Vagina (tissue), 2 donors: ENCODE results near the gene PTK6. TPM values are rescaled to one million over a fixed set of nuclear protein-coding genes. Genes with fewer than 3 reads are reported as not detected.

Source experiments
- DNase-seq, 2 donors: peaks; one replicate each; pipeline ENCODE4 v3.0.0-alpha.2; 2017; ENCODE audit errors: extremely low spot score in 2 of 2
- H3K27ac ChIP-seq: fragments of 200-600 bp; sonication (generic); one replicate; pipeline ENCODE4 v1.5.1; 2019
- H3K27me3 ChIP-seq: fragments of 200-600 bp; sonication (generic); one replicate; pipeline ENCODE4 v1.5.1; 2019
- H3K36me3 ChIP-seq, 2 donors: fragments of 200-600 bp; sonication (generic); one replicate each; pipeline ENCODE4 v1.5.1; 2017 to 2019
- H3K4me1 ChIP-seq: fragments of 200-600 bp; sonication (generic); one replicate; pipeline ENCODE4 v1.5.1; 2019
- H3K4me3 ChIP-seq, 2 donors: fragments of 200-600 bp; sonication (generic); 1 replicate in 1 of 2; 2 replicates in 1 of 2; pipeline ENCODE4 v1.5.1; 2016 to 2019
- H3K9me3 ChIP-seq: fragments of 200-600 bp; sonication (generic); one replicate; pipeline ENCODE4 v1.5.1; 2019
- POLR2A ChIP-seq, 2 donors: fragments of 450-650 bp; IDR thresholded peaks; one replicate each; pipeline ENCODE4 v1.6.1; 2017; ENCODE audit warnings: antibody characterized with exemption in 2 of 2, mild to moderate bottlenecking in 2 of 2, moderate library complexity in 2 of 2
- POLR2AphosphoS5 ChIP-seq, 2 donors: sonication (generic); formaldehyde crosslinking; IDR thresholded peaks; one replicate each; pipeline ENCODE4 v1.9.0; 2017; ENCODE audit warnings: antibody characterized with exemption in 2 of 2, mild to moderate bottlenecking in 2 of 2, low read depth in 1 of 2; ENCODE audit not compliant: insufficient read depth in 1 of 2
- intact Hi-C: fragments of 100-400 bp; cut with DNase I; formaldehyde crosslinking; loops from one replicate; pipeline ENCODE4 v1.15.1; 2023
- total RNA-seq: library from RNA; depleted of rRNA; stranded (reverse); fragments of >200 nt; gene quantifications from one replicate; pipeline ENCODE4 v1.2.3, GENCODE V29; 2016
- TF ChIP-seq, protein P1 (sequence below), 3 experiments: fragments of 450-650 bp in 2 of 3; fragments of 200-600 bp in 1 of 3; sonication (generic) in 1 of 3; IDR thresholded peaks; one replicate each; pipeline ENCODE4 v1.5.1; 2017 to 2019; ENCODE audit warnings: antibody characterized with exemption in 3 of 3, mild to moderate bottlenecking in 2 of 3, moderate library complexity in 2 of 3

The PTK6 gene
- total RNA-seq, 1 donor from 2014 or later, result 25.8 TPM

DNA sequence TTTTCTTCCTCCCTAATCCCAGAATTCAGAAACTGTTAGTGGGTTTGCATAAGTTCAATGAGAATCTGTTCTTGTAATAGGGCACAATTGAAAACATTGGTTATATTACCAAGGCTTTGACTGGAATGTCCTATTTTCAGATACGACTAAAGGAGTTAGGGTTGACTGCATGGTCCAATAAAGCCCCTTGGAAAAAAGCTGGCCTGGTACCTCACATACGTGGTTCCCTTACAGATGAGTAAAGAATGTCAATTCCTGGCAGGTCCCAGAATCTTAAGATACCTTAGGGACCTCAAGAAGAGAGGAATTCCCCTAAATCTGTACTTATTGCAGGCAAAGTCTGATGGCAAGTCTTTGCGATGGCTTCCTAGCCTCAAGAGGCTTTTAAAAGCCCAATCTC is 12.0 kb downstream of the PTK6 start:
- peaks cover 25% of the 10 kb centered on the region for H3K4me1 ChIP-seq
- no peak for TF ChIP-seq POLR2A (IDR thresholded peaks at IDR 0.05)
- no peak for TF ChIP-seq POLR2AphosphoS5 (IDR thresholded peaks at IDR 0.05; ENCODE audit: insufficient read depth in 1 of 2, low read depth in 1 of 2)
- TF ChIP-seq, protein P1, sequence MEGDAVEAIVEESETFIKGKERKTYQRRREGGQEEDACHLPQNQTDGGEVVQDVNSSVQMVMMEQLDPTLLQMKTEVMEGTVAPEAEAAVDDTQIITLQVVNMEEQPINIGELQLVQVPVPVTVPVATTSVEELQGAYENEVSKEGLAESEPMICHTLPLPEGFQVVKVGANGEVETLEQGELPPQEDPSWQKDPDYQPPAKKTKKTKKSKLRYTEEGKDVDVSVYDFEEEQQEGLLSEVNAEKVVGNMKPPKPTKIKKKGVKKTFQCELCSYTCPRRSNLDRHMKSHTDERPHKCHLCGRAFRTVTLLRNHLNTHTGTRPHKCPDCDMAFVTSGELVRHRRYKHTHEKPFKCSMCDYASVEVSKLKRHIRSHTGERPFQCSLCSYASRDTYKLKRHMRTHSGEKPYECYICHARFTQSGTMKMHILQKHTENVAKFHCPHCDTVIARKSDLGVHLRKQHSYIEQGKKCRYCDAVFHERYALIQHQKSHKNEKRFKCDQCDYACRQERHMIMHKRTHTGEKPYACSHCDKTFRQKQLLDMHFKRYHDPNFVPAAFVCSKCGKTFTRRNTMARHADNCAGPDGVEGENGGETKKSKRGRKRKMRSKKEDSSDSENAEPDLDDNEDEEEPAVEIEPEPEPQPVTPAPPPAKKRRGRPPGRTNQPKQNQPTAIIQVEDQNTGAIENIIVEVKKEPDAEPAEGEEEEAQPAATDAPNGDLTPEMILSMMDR (IDR thresholded peaks at IDR 0.05), result no peak
- H3K36me3 ChIP-seq, result no peaks in the 10 kb centered on the region
- H3K27ac ChIP-seq, result no peak overlapping the region
- no peak overlapping the region for H3K4me3 ChIP-seq
- intact Hi-C loops, result no loop called here
- no peak for DNase-seq
- no peaks in the 10 kb centered on the region for H3K27me3 ChIP-seq
- H3K9me3 ChIP-seq, result no peaks in the 10 kb centered on the region

DNA sequence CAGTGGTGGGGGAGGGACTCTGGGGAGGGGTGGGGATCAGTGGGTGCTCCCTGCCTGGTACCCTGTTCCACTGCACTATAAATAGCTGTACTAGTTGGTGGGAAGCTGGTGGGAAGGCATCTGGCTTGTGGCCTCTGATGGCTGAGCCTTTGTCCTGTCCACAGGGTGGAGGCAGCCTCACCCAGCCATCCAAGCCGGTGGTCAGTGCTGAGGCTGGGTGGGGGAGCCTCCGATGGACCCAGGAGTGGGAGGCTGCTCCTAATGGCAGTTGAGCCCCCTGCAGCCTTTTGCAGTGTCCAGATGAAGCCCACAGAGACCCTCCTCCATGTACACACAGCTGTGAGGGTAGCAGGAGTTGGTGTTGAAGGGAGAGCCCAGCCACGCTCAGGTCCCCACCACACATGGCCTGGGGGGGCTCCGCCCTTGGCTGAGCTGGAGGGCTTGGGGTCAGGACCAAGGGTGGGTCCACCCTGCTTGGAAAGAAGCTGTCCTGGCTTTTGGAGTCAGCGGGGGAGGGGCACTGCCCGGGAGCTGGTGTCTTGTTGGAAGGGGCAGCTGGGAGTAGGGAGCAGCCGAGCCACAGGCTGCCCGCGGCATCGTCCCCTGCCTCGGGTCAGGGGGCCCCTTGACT is 14.1 kb downstream of the PTK6 start:
- no peaks in the 10 kb centered on the region for H3K9me3 ChIP-seq
- H3K27ac ChIP-seq, result no peak overlapping the region
- peaks cover 35% of the 10 kb centered on the region for H3K4me1 ChIP-seq
- DNase-seq, result no peak
- no peaks in the 10 kb centered on the region for H3K27me3 ChIP-seq
- intact Hi-C loops, result no loop called here
- TF ChIP-seq, protein P1 (IDR thresholded peaks at IDR 0.05), result no peak
- TF ChIP-seq POLR2A (IDR thresholded peaks at IDR 0.05), result no peak
- TF ChIP-seq POLR2AphosphoS5 (IDR thresholded peaks at IDR 0.05; ENCODE audit: insufficient read depth in 1 of 2, low read depth in 1 of 2), result no peak
- no peak overlapping the region for H3K4me3 ChIP-seq
- no peaks in the 10 kb centered on the region for H3K36me3 ChIP-seq

DNA sequence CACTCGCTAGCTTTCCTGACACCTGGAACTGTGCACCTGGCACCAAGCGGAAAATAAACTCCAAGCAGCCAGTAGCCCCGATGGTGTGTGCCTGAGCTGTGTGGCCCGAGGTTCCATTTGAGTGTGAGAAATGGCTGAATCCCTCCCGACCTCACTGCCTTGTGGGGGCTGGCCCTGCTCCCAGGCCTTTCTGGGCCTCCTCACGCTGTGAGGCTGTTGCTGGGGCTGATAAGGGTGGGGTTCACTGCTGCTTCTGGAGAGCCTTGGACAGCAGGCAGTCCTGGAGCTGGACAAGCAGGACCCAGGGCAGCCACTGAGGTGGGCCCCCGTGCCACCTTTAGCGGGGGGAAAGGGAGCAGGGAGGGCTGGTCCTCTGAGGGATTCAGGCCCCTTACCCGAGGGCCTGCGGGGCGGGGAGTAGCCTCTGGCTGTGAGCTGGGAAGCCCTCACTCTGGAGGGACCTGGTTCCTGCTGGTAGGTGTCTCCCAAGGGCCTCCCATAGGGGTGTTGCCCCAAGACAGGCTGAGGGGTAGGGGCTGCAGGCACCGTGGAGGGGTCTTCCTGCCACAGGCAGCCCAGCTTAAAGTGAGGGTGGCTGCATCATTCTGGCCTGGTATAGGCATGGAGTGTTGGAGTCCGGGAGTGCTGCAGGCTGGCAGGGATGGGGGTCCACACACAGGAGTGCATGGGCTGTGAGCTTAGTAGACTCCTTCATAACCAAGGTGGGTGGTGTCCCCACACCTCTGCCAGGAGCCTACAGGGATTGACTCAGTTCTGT is 14.9 kb downstream of the PTK6 start:
- no peak for DNase-seq
- intact Hi-C loops, result no loop called here
- peaks cover 35% of the 10 kb centered on the region for H3K4me1 ChIP-seq
- H3K27ac ChIP-seq, result peak overlapping the region; percentile 97
- no peaks in the 10 kb centered on the region for H3K9me3 ChIP-seq
- H3K36me3 ChIP-seq, result no peaks in the 10 kb centered on the region
- no peaks in the 10 kb centered on the region for H3K27me3 ChIP-seq
- TF ChIP-seq POLR2AphosphoS5 (IDR thresholded peaks at IDR 0.05; ENCODE audit: insufficient read depth in 1 of 2, low read depth in 1 of 2) (peak in 1 of 2 donors; percentile 14), POLR2A (IDR thresholded peaks at IDR 0.05) (no peak)
- TF ChIP-seq, protein P1 (IDR thresholded peaks at IDR 0.05), result no peak
- H3K4me3 ChIP-seq, result peak overlapping the region; percentile 58 to 94

DNA sequence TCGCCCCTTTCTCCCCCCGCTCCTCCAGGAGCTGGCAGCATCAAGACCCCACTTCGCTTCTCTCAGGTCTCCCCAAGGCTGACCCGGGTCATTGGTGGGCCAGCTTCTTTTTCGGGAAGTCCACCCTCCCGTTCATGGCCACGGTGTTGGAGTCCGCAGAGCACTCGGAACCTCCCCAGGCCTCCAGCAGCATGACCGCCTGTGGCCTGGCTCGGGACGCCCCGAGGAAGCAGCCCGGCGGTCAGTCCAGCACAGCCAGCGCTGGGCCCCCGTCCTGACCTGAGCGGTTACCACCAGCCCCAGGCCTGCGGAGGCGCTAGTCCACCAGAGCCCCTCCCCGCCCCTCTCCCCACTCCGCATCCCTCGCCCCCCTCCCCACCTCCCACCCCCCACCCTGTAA is 15.6 kb downstream of the PTK6 start:
- TF ChIP-seq POLR2AphosphoS5 (IDR thresholded peaks at IDR 0.05; ENCODE audit: insufficient read depth in 1 of 2, low read depth in 1 of 2), result no peak
- TF ChIP-seq, protein P1 (IDR thresholded peaks at IDR 0.05), result no peak
- TF ChIP-seq POLR2A (IDR thresholded peaks at IDR 0.05), result no peak
- H3K27ac ChIP-seq, result peak overlapping the region; percentile 97
- H3K4me1 ChIP-seq, result peaks cover 35% of the 10 kb centered on the region
- no peak for DNase-seq
- peak overlapping the region; percentile 58 to 94 for H3K4me3 ChIP-seq
- H3K9me3 ChIP-seq, result no peaks in the 10 kb centered on the region
- H3K36me3 ChIP-seq, result no peaks in the 10 kb centered on the region
- intact Hi-C loops, result no loop called here
- no peaks in the 10 kb centered on the region for H3K27me3 ChIP-seq
